ENCODE data around the gene ACTN2. TPM values are rescaled to one million over a fixed set of nuclear protein-coding genes. Genes with fewer than 3 reads are reported as not detected.

The ACTN2 gene
- total and polyA plus RNA-seq, 2 donors (not counting 1 experiment from before 2014, with no cell fraction given), result 0.17 to 0.22 TPM

DNA sequence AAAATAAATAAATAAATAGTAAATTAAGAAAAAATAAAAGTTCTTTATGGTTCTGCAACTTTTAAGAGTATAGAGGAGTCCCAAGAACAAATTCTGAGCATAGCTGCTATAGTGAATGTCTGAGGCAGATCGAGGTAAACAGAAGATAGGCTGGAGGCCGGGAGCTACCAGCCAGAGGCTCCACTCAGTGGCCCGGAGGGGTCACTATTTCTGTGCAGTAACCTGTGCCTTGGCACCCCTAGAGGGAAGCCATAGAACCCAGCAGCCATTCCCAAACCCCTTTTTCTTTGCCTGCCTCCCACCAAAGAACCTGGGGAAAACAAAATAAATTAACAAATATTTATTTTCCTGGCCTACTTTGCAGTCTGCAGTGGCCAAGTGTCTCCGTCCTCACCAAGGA, 43.5 kb upstream of the ACTN2 start:
- no peaks in the 10 kb centered on the region for H3K9me3 ChIP-seq (ENCODE audit: control insufficient read depth, insufficient read depth, low read depth, low read length)
- no peaks in the 10 kb centered on the region for H3K4me1 ChIP-seq (ENCODE audit: control insufficient read depth, extremely low read depth, insufficient read depth, low read length)
- H4K20me1 ChIP-seq (ENCODE audit: control insufficient read depth, extremely low read depth, insufficient read depth, low read length), result no peaks in the 10 kb centered on the region
- no peak overlapping the region for H3K27ac ChIP-seq (ENCODE audit: insufficient read depth, low read length)
- H3K79me2 ChIP-seq (ENCODE audit: control insufficient read depth, insufficient read depth, low read length), result no peaks in the 10 kb centered on the region
- no peak for DNase-seq (ENCODE audit: low read depth in 2 of 2)
- H3K27me3 ChIP-seq (ENCODE audit: control insufficient read depth, insufficient read depth, low read length), result no peaks in the 10 kb centered on the region
- H3K36me3 ChIP-seq (ENCODE audit: control insufficient read depth, insufficient read depth, low read length), result no peaks in the 10 kb centered on the region
- no peak overlapping the region for H2AFZ ChIP-seq (ENCODE audit: low read length)
- no peak overlapping the region for H3K9ac ChIP-seq (ENCODE audit: insufficient read depth, low read length)
- H3K4me2 ChIP-seq (ENCODE audit: extremely low read depth, insufficient read depth, low read length), result no peak overlapping the region
- no peak overlapping the region for H3K4me3 ChIP-seq (replicated peaks in 1 of 4; ENCODE audit: control extremely low read depth in 1 of 4, insufficient read depth in 1 of 4, low read depth in 3 of 4, low read length in 4 of 4)
- TF ChIP-seq EZH2 (IDR thresholded peaks at IDR 0.05; ENCODE audit: low read length, missing control alignments), result no peak
- TF ChIP-seq, protein P1, sequence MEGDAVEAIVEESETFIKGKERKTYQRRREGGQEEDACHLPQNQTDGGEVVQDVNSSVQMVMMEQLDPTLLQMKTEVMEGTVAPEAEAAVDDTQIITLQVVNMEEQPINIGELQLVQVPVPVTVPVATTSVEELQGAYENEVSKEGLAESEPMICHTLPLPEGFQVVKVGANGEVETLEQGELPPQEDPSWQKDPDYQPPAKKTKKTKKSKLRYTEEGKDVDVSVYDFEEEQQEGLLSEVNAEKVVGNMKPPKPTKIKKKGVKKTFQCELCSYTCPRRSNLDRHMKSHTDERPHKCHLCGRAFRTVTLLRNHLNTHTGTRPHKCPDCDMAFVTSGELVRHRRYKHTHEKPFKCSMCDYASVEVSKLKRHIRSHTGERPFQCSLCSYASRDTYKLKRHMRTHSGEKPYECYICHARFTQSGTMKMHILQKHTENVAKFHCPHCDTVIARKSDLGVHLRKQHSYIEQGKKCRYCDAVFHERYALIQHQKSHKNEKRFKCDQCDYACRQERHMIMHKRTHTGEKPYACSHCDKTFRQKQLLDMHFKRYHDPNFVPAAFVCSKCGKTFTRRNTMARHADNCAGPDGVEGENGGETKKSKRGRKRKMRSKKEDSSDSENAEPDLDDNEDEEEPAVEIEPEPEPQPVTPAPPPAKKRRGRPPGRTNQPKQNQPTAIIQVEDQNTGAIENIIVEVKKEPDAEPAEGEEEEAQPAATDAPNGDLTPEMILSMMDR (conservative IDR thresholded peaks at IDR 0.05 in 1 of 2, IDR thresholded peaks at IDR 0.05 in 1 of 2; ENCODE audit: low read depth in 1 of 2, low read length in 2 of 2), result no peak

DNA sequence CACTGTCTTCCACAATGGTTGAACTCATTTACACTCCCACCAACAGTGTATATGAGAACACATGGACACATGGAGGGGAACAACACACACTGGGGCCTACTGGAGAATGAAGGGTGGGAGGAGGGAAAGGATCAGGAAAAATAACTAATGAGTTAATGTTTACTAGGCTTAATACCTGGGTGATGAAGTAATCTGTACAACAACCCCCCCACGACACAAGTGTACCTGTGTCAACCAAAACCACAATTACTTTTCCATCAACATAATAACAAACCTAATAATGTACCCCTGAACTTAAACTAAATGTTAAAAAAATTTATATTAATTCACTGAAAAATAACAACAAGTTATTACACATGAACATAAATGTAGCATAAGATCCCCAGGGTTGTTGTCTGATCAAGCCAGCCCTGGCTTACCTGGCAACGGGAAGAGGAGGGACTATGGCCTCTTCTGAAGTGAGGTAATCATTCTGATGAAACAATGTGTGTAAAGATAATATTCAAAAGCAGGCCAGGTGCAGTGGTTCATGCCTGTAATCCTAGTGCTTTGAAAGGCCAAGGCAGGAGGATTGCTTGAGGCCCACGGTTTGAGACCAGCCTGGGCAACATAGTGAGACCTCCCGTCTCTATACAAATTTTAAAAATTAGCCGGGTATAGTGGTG, 41.2 kb upstream of the ACTN2 start:
- Histone ChIP-seq H4K20me1 (ENCODE audit: control insufficient read depth, extremely low read depth, insufficient read depth, low read length) (no peaks in the 10 kb centered on the region), H3K36me3 (ENCODE audit: control insufficient read depth, insufficient read depth, low read length) (no peaks in the 10 kb centered on the region), H3K9me3 (ENCODE audit: control insufficient read depth, insufficient read depth, low read depth, low read length) (no peaks in the 10 kb centered on the region), H2AFZ (ENCODE audit: low read length) (no peak overlapping the region), H3K27me3 (ENCODE audit: control insufficient read depth, insufficient read depth, low read length) (no peaks in the 10 kb centered on the region), H3K4me3 (replicated peaks in 1 of 4; ENCODE audit: control extremely low read depth in 1 of 4, insufficient read depth in 1 of 4, low read depth in 3 of 4, low read length in 4 of 4) (no peak overlapping the region), H3K79me2 (ENCODE audit: control insufficient read depth, insufficient read depth, low read length) (no peaks in the 10 kb centered on the region), H3K27ac (ENCODE audit: insufficient read depth, low read length) (no peak overlapping the region), H3K4me2 (ENCODE audit: extremely low read depth, insufficient read depth, low read length) (no peak overlapping the region), H3K9ac (ENCODE audit: insufficient read depth, low read length) (no peak overlapping the region), H3K4me1 (ENCODE audit: control insufficient read depth, extremely low read depth, insufficient read depth, low read length) (no peaks in the 10 kb centered on the region)
- no peak for DNase-seq (ENCODE audit: low read depth in 2 of 2)
- no peak for TF ChIP-seq EZH2 (IDR thresholded peaks at IDR 0.05; ENCODE audit: low read length, missing control alignments)
- TF ChIP-seq, protein P1 (conservative IDR thresholded peaks at IDR 0.05 in 1 of 2, IDR thresholded peaks at IDR 0.05 in 1 of 2; ENCODE audit: low read depth in 1 of 2, low read length in 2 of 2), result no peak

DNA sequence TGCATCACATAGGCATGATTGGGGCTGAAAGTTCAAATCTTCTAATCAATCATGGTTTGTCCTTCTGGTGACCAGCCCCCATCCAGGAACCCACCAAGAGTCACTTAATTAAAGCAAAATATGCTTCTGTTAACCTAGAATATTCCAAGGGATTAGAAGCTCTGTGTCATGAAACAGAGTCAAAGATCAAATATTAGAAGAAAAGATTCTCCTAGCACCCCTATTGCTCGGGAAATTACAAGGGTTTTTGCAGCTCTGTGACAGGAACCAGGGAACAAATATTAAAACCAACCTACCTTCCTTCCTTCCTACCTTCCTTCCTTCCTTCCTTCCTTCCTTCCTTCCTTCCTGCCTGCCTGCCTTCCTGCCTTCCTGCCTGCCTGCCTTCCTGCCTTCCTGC, 31.8 kb upstream of the ACTN2 start:
- Histone ChIP-seq H3K4me1 (ENCODE audit: control insufficient read depth, extremely low read depth, insufficient read depth, low read length) (no peaks in the 10 kb centered on the region), H3K36me3 (ENCODE audit: control insufficient read depth, insufficient read depth, low read length) (no peaks in the 10 kb centered on the region), H3K4me3 (replicated peaks in 1 of 4; ENCODE audit: control extremely low read depth in 1 of 4, insufficient read depth in 1 of 4, low read depth in 3 of 4, low read length in 4 of 4) (no peak overlapping the region), H3K27ac (ENCODE audit: insufficient read depth, low read length) (no peak overlapping the region), H3K9ac (ENCODE audit: insufficient read depth, low read length) (no peak overlapping the region), H2AFZ (ENCODE audit: low read length) (no peak overlapping the region), H4K20me1 (ENCODE audit: control insufficient read depth, extremely low read depth, insufficient read depth, low read length) (no peaks in the 10 kb centered on the region), H3K9me3 (ENCODE audit: control insufficient read depth, insufficient read depth, low read depth, low read length) (no peaks in the 10 kb centered on the region), H3K4me2 (ENCODE audit: extremely low read depth, insufficient read depth, low read length) (no peak overlapping the region), H3K27me3 (ENCODE audit: control insufficient read depth, insufficient read depth, low read length) (no peaks in the 10 kb centered on the region), H3K79me2 (ENCODE audit: control insufficient read depth, insufficient read depth, low read length) (no peaks in the 10 kb centered on the region)
- DNase-seq (ENCODE audit: low read depth in 2 of 2), result no peak
- TF ChIP-seq, protein P1 (conservative IDR thresholded peaks at IDR 0.05 in 1 of 2, IDR thresholded peaks at IDR 0.05 in 1 of 2; ENCODE audit: low read depth in 1 of 2, low read length in 2 of 2), result no peak
- TF ChIP-seq EZH2 (IDR thresholded peaks at IDR 0.05; ENCODE audit: low read length, missing control alignments), result no peak
